H1 (cell line): ENCODE data around the gene RBM19. TPM values are rescaled to one million over a fixed set of nuclear protein-coding genes. Genes with fewer than 3 reads are reported as not detected.

Source experiments
- CTCF ChIA-PET: fragments of 300-600 bp; sonication (Branson Sonifier 250); formaldehyde crosslinking; loops from one replicate; lab custom pipeline; 2021; ENCODE audit not compliant: partially characterized antibody; lab: Charles Lee
- POLR2A ChIA-PET: fragments of 300-600 bp; sonication (Branson Sonifier 250); formaldehyde crosslinking; loops from one replicate; lab custom pipeline; 2021; ENCODE audit warnings: inconsistent platforms; ENCODE audit not compliant: partially characterized antibody; lab: Charles Lee
- DNase-seq, 2 experiments: peaks; one replicate each; pipeline versions ENCODE4 v3.0.0 to v3.0.0-alpha.2; 2010 to 2022; ENCODE audit warnings: low spot score in 2 of 2, low read depth in 1 of 2, mixed read lengths in 1 of 2
- FAIRE-seq: peaks from 2 replicates; lab custom pipeline; 2011; peaks lifted over from hg19 to GRCh38; lab: Jason Lieb, UNC
- H2AFZ ChIP-seq: 2 replicates; pipeline ENCODE4 v1.8.1; 2012; ENCODE audit warnings: low read length, inconsistent platforms
- H2AK5ac ChIP-seq: 2 replicates; pipeline ENCODE4 v1.6.1; 2013; ENCODE audit warnings: low read depth, low read length
- H2BK120ac ChIP-seq: replicated peaks from 2 replicates; pipeline ENCODE3; 2013; ENCODE audit warnings: low read depth, low read length, inconsistent platforms
- H2BK12ac ChIP-seq: 2 replicates; pipeline ENCODE4 v1.6.1; 2013; ENCODE audit warnings: low read depth, low read length
- H2BK15ac ChIP-seq: 2 replicates; pipeline ENCODE4 v1.6.1; 2013; ENCODE audit warnings: low read length
- H2BK20ac ChIP-seq: 2 replicates; pipeline ENCODE4 v1.6.1; 2013; ENCODE audit warnings: low read length
- H2BK5ac ChIP-seq: 2 replicates; pipeline ENCODE4 v1.6.1; 2013; ENCODE audit warnings: low read depth, low read length
- H3K14ac ChIP-seq: 2 replicates; pipeline ENCODE4 v1.6.1; 2013; ENCODE audit warnings: inconsistent platforms; ENCODE audit not compliant: insufficient read length
- H3K18ac ChIP-seq: 2 replicates; pipeline ENCODE4 v1.6.1; 2013; ENCODE audit warnings: low read length; ENCODE audit errors: extremely low read depth
- H3K23ac ChIP-seq: 2 replicates; pipeline ENCODE4 v1.6.1; 2013; ENCODE audit warnings: inconsistent platforms; ENCODE audit not compliant: insufficient read length
- H3K23me2 ChIP-seq: 2 replicates; pipeline ENCODE4 v1.6.1; 2013; ENCODE audit warnings: low read depth, low read length
- H3K27ac ChIP-seq: 2 replicates; pipeline ENCODE4 v1.6.1; 2011; ENCODE audit warnings: low read depth, low read length, inconsistent platforms
- H3K27me3 ChIP-seq, 4 experiments: replicated peaks in 1 of 4; 1 replicate in 1 of 4; 2 replicates in 3 of 4; pipeline versions ENCODE4 v1.6.1 to v1.8.1; 2011 to 2013; ENCODE audit warnings: low read length in 3 of 4, mild to moderate bottlenecking in 3 of 4, inconsistent platforms in 2 of 4, mixed read lengths in 2 of 4, moderate library complexity in 1 of 4; ENCODE audit not compliant: control insufficient read depth in 3 of 4, insufficient read depth in 3 of 4; ENCODE audit errors: extremely low read depth in 1 of 4
- H3K36me3 ChIP-seq, 4 experiments: 2 replicates each; pipeline versions ENCODE4 v1.6.1 to v1.8.1; 2011 to 2013; ENCODE audit warnings: mild to moderate bottlenecking in 4 of 4, low read length in 3 of 4, moderate library complexity in 2 of 4, control low read depth in 1 of 4, inconsistent platforms in 1 of 4; ENCODE audit not compliant: insufficient read depth in 4 of 4, control insufficient read depth in 2 of 4
- H3K4ac ChIP-seq: replicated peaks from 2 replicates; pipeline ENCODE3; 2013; ENCODE audit warnings: low read length, low read depth, mixed read lengths, inconsistent platforms; ENCODE audit not compliant: insufficient read length
- H3K4me1 ChIP-seq, 4 experiments: replicated peaks in 1 of 4; 1 replicate in 1 of 4; 2 replicates in 3 of 4; pipeline versions ENCODE4 v1.6.1 to v1.8.1; 2011 to 2013; ENCODE audit warnings: low read length in 3 of 4, inconsistent platforms in 2 of 4, mixed read lengths in 1 of 4; ENCODE audit not compliant: insufficient read depth in 4 of 4, control insufficient read depth in 3 of 4
- H3K4me2 ChIP-seq, 2 experiments: 2 replicates each; pipeline versions ENCODE4 v1.6.1 to v1.8.1; 2011 to 2013; ENCODE audit warnings: low read depth in 2 of 2, low read length in 2 of 2, control low read depth in 1 of 2, inconsistent platforms in 1 of 2, mild to moderate bottlenecking in 1 of 2; ENCODE audit not compliant: insufficient read depth in 1 of 2
- H3K4me3 ChIP-seq, 4 experiments: fragments of 200-600, 300-600 bp in 1 of 4; sonication (generic), shearing (Covaris generic), sonication (Bioruptor Twin) in 1 of 4; 2 replicates each; pipeline versions ENCODE4 v1.5.1 to v1.8.1; 2011 to 2016; ENCODE audit warnings: low read length in 4 of 4, low read depth in 3 of 4, control low read depth in 2 of 4, inconsistent platforms in 2 of 4, mild to moderate bottlenecking in 2 of 4, mixed read lengths in 1 of 4, moderate library complexity in 1 of 4; ENCODE audit not compliant: insufficient read depth in 2 of 4; ENCODE audit errors: extremely low read depth in 1 of 4
- H3K56ac ChIP-seq: replicated peaks from 2 replicates; pipeline ENCODE3; 2013; ENCODE audit warnings: low read depth, mild to moderate bottlenecking, mixed read lengths, low read length, inconsistent platforms; ENCODE audit not compliant: insufficient read length
- H3K79me1 ChIP-seq: 2 replicates; pipeline ENCODE4 v1.6.1; 2013; ENCODE audit warnings: low read depth, low read length, control low read depth
- H3K79me2 ChIP-seq, 2 experiments: 2 replicates each; pipeline versions ENCODE4 v1.6.1 to v1.8.1; 2012 to 2013; ENCODE audit warnings: low read length in 2 of 2, mild to moderate bottlenecking in 2 of 2, inconsistent platforms in 1 of 2; ENCODE audit not compliant: insufficient read depth in 2 of 2, control insufficient read depth in 1 of 2
- H3K9ac ChIP-seq, 4 experiments: replicated peaks in 1 of 4; 1 replicate in 1 of 4; 2 replicates in 3 of 4; pipeline versions ENCODE4 v1.6.1 to v1.8.1; 2011 to 2013; ENCODE audit warnings: low read depth in 3 of 4, low read length in 3 of 4, control low read depth in 2 of 4, mild to moderate bottlenecking in 2 of 4, moderate library complexity in 2 of 4, inconsistent platforms in 1 of 4; ENCODE audit errors: extremely low read depth in 1 of 4
- H3K9me3 ChIP-seq, 2 experiments: 2 replicates each; pipeline versions ENCODE4 v1.6.1 to v1.8.1; 2012 to 2013; ENCODE audit warnings: mild to moderate bottlenecking in 2 of 2, moderate library complexity in 2 of 2, control low read depth in 1 of 2, inconsistent platforms in 1 of 2, low read depth in 1 of 2, low read length in 1 of 2, mixed read lengths in 1 of 2; ENCODE audit not compliant: insufficient read depth in 2 of 2
- H4K20me1 ChIP-seq, 2 experiments: replicated peaks in 1 of 2; 2 replicates each; pipeline versions ENCODE3 to v1.8.1; 2011 to 2013; ENCODE audit warnings: inconsistent platforms in 2 of 2, low read length in 2 of 2, mild to moderate bottlenecking in 1 of 2; ENCODE audit not compliant: insufficient read depth in 2 of 2, control insufficient read depth in 1 of 2
- H4K5ac ChIP-seq: 2 replicates; pipeline ENCODE4 v1.6.1; 2013; ENCODE audit warnings: low read length, low read depth, mixed read lengths, inconsistent platforms; ENCODE audit not compliant: insufficient read length
- H4K8ac ChIP-seq: 2 replicates; pipeline ENCODE4 v1.8.0; 2013; ENCODE audit warnings: mild to moderate bottlenecking, moderate library complexity, low read length, inconsistent platforms; ENCODE audit not compliant: insufficient read depth; ENCODE audit errors: extremely low read depth
- H4K91ac ChIP-seq: replicated peaks from 2 replicates; pipeline ENCODE3; 2013; ENCODE audit warnings: low read length, mixed read lengths, inconsistent platforms; ENCODE audit not compliant: insufficient read length
- ATF3 ChIP-seq: IDR thresholded peaks from 2 replicates; pipeline ENCODE4 v1.6.1; 2011; ENCODE audit warnings: low read depth, mild to moderate bottlenecking, low read length; ENCODE audit not compliant: insufficient read depth
- BACH1 ChIP-seq: IDR thresholded peaks from 2 replicates; pipeline ENCODE4 v1.6.1; 2012; ENCODE audit warnings: low read length, improper control_type of control experiment
- CHD2 ChIP-seq: IDR thresholded peaks from 2 replicates; pipeline ENCODE4 v1.6.1; 2012; ENCODE audit warnings: low read length, improper control_type of control experiment
- EGR1 ChIP-seq: IDR thresholded peaks from 2 replicates; pipeline ENCODE4 v1.6.1; 2011; ENCODE audit warnings: low read depth, low read length, borderline replicate concordance
- GABPA ChIP-seq: IDR thresholded peaks from 2 replicates; pipeline ENCODE4 v1.6.1; 2011; ENCODE audit warnings: mild to moderate bottlenecking, low read length, moderate library complexity, borderline replicate concordance; ENCODE audit not compliant: insufficient read depth
- HDAC2 ChIP-seq, 2 experiments: fragments of 300-600 bp in 1 of 2; sonication (generic) in 1 of 2; IDR thresholded peaks; 2 replicates each; pipeline ENCODE4 v1.6.1; 2011 to 2012; ENCODE audit warnings: low read depth in 2 of 2, low read length in 2 of 2, mild to moderate bottlenecking in 2 of 2, moderate library complexity in 2 of 2, borderline replicate concordance in 1 of 2, inconsistent platforms in 1 of 2
- KDM4A ChIP-seq: IDR thresholded peaks from one replicate; pipeline ENCODE4 v1.7.1; 2012; ENCODE audit warnings: low read depth, mild to moderate bottlenecking, moderate library complexity, low read length, inconsistent platforms; ENCODE audit not compliant: severe bottlenecking
- POLR2A ChIP-seq, 2 experiments: IDR thresholded peaks; 1 replicate in 1 of 2; 2 replicates in 1 of 2; pipeline ENCODE4 v1.6.1; 2011; ENCODE audit warnings: low read depth in 2 of 2, low read length in 2 of 2, mild to moderate bottlenecking in 2 of 2; ENCODE audit errors: control extremely low read depth in 1 of 2
- POU5F1 ChIP-seq: IDR thresholded peaks from 2 replicates; pipeline ENCODE4 v1.6.1; 2011; ENCODE audit warnings: low read depth, mild to moderate bottlenecking, low read length, moderate library complexity
- RBBP5 ChIP-seq: IDR thresholded peaks from 2 replicates; pipeline ENCODE4 v1.7.1; 2012; ENCODE audit warnings: low read depth, mild to moderate bottlenecking, inconsistent platforms, low read length, moderate library complexity, borderline replicate concordance
- RNF2 ChIP-seq: fragments of 200-900, 300-1000 bp; sonication (generic); IDR thresholded peaks from 2 replicates; pipeline ENCODE4 v1.7.1; 2016; ENCODE audit warnings: borderline replicate concordance, low read depth, mild to moderate bottlenecking, antibody characterized with exemption, low read length; ENCODE audit not compliant: poor library complexity, severe bottlenecking; ENCODE audit errors: missing control alignments
- SP4 ChIP-seq: IDR thresholded peaks from 2 replicates; pipeline ENCODE4 v1.6.1; 2012; ENCODE audit warnings: low read length, inconsistent platforms
- ZNF274 ChIP-seq: IDR thresholded peaks from 2 replicates; pipeline ENCODE4 v1.7.0; 2012; ENCODE audit warnings: low read length, borderline replicate concordance; ENCODE audit errors: extremely low read depth
- WGBS, 2 experiments: shearing (Covaris generic) in 1 of 2; methylation state at CpG; one replicate each; pipeline versions ENCODE4 v1.1.6 to v1.1.7; 2013 to 2015; ENCODE audit warnings: low lambda C conversion rate in 2 of 2, mixed read lengths in 2 of 2, inconsistent platforms in 1 of 2, low coverage in 1 of 2, missing lambda C conversion rate in 1 of 2; ENCODE audit not compliant: insufficient replicate concordance in 2 of 2, insufficient coverage in 1 of 2, insufficient read length in 1 of 2; ENCODE audit errors: extremely low coverage in 1 of 2, missing lambda C conversion rate in 1 of 2; 5-methylcytosine and 5-hydroxymethylcytosine counted together
- polyA plus RNA-seq, 7 experiments: library from polyadenylated mRNA; depleted of rRNA in 3 of 7; stranded (reverse) in 5 of 7; unstranded in 2 of 7; fragments of >200 nt in 5 of 7; fragments of 200-250 nt in 2 of 7; gene quantifications; 1 replicate in 5 of 7; 2 replicates in 1 of 7; 4 replicates in 1 of 7; pipeline versions ENCODE4 v1.2.1 to v1.2.3, GENCODE V29; 2011 to 2013; ENCODE audit warnings: missing spikeins in 2 of 7, mixed read lengths in 2 of 7
- total RNA-seq: library from RNA; stranded (reverse); fragmentation: NEBNext Ultra II Directional; extraction: Animal tissue kit (Norgen Biotek cat#: 25700); gene quantifications from 2 replicates; pipeline ENCODE4 v1.2.1, GENCODE V29; 2021

RBM19 gene
- total and polyA plus RNA-seq, 2 of the 8 experiments (the other 6 are each of a cell fraction or from before 2014, with no cell fraction given) = 23.4 to 61.9 TPM

GRCh38 chr12:113958108-113958507 lies 8.0 kb downstream of the RBM19 start:
- Histone ChIP-seq H4K5ac (no peak overlapping the region), H4K20me1 (peaks cover 3 to 8% of the 10 kb centered on the region in 2 experiments), H3K14ac (no peak overlapping the region), H3K56ac (no peak overlapping the region), H3K27ac (no peak overlapping the region), H3K4me3 (no peak overlapping the region), H4K8ac (no peak overlapping the region), H3K23ac (no peak overlapping the region), H2AK5ac (no peak overlapping the region), H3K4me2 (no peak overlapping the region), H2BK5ac (no peak overlapping the region), H3K36me3 (peaks cover 17 to 60% (median 46%) of the 10 kb centered on the region in 4 experiments; a peak in 7 of 8 replicates), H2AFZ (no peak overlapping the region), H3K4me1 (no peaks in the 10 kb centered on the region), H3K18ac (no peak overlapping the region), H2BK15ac (no peak overlapping the region), H3K23me2 (no peaks in the 10 kb centered on the region), H3K9me3 (no peaks in the 10 kb centered on the region), H3K4ac (no peak overlapping the region), H2BK12ac (no peak overlapping the region), H2BK120ac (no peak overlapping the region), H3K79me1 (no peaks in the 10 kb centered on the region; the same call in 1 of the 2 replicates), H4K91ac (no peak overlapping the region), H3K79me2 (peaks cover 0 to 5% of the 10 kb centered on the region in 2 experiments; a peak in 2 of 4 replicates), H3K9ac (no peak overlapping the region), H2BK20ac (no peak overlapping the region), H3K27me3 (no peaks in the 10 kb centered on the region)
- POLR2A ChIA-PET = interaction anchor here (0.9 kb wide), 1 partner anchor 8 kb away, joined by 3 read pairs; the partner anchor contains the start of gene RBM19
- CTCF ChIA-PET = interaction anchor here (0.9 to 1.3 kb wide), 2 partner anchors 17 to 37 kb away, joined by 3 read pairs; no protein-coding TSS in a partner anchor
- DNase-seq (no peak), FAIRE-seq (no peak)
- 92% methylated on average over 5 of the region's 5 CpGs; no CpG with 5 or more reads in 1 of the 2 experiments for WGBS, 2 experiments
- TF ChIP-seq EGR1 (no peak), RNF2 (no peak), POLR2A (IDR thresholded peaks at IDR 0.05; ENCODE audit: control extremely low read depth in 1 of 2, low read depth in 2 of 2, low read length in 2 of 2) (no peak), RBBP5 (no peak), BACH1 (no peak), POU5F1 (no peak), HDAC2 (IDR thresholded peaks at IDR 0.05; ENCODE audit: borderline replicate concordance in 1 of 2, low read depth in 2 of 2, low read length in 2 of 2) (no peak), SP4 (no peak), CHD2 (no peak), ATF3 (no peak), ZNF274 (no peak), KDM4A (no peak), GABPA (no peak)
